HG03342 (cell line): ENCODE data around the gene TFEC.

ENCODE experiments used
- ATAC-seq: cut with Tn5 transposase; IDR thresholded peaks from one replicate; pipeline ENCODE4 v1.9.1; 2021; ENCODE audit warnings: mild to moderate bottlenecking, moderate library complexity; ENCODE audit not compliant: unreplicated experiment

TFEC gene

DNA sequence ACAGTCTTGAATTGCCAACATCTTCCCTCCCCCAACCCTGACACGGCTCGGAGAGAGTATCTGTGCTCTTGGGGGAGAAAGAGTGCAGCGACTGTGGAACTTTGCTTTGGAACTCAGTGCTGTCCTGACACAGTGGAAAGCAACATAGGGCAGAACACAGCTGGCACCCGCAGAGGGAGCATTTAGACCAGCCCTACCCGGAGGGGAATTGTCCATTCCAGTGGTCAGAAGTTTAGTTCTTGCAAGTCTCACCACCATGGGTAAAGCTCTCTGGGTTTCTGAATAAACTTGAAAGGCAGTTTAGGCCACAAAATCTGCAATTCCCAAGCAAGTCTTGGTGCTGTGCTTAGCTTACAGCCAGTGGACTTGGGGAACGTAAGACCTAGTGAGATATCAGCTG, 34.9 kb downstream of the TFEC start:
- no peak for ATAC-seq

GRCh38 chr7:115988401-115988800, 42.2 kb downstream of the TFEC start:
- ATAC-seq, result no peak

DNA sequence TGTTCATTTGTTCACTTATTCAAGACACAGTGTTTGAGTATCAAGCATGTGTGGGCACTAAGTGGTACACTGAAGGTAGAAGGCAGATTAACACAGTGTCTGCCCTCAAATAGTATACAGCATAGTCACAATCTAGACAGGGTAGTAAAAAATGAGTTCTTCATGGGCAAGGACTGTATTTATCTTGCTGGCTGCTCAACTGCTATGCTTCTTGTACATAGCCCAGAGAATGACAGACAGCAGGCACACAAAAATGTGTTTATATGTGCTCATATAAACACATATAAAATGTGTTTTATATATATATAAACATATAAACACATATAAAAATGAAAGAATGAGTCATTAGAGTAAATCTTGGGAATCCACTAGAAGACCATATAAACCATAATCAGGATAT, 43.1 kb downstream of the TFEC start:
- ATAC-seq, result no peak

- ATAC-seq, result no peak
These were observed 46.5 kb downstream of the TFEC start for GRCh38 chr7:115984105-115984504.

GRCh38 chr7:115980159-115980558, 50.4 kb downstream of the TFEC start:
- no peak for ATAC-seq

DNA sequence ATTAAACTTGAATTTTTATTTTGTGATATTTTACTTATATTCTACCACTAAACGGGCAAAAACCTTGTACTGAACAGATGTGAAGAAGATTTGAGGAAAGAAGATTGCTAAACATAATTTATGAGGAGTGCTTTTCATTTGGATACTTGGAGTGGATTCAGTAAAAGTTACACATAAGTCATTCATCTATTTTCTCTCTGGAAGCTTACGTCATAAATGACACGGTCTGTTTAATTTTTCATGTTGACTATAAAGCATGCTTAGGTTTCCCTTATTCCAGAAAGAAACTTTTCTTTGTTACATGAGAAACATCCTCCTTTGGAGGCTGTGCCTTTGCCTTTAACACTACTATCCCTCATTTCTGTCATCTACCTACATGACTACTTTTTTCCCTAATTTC, 53.9 kb downstream of the TFEC start:
- no peak for ATAC-seq

DNA sequence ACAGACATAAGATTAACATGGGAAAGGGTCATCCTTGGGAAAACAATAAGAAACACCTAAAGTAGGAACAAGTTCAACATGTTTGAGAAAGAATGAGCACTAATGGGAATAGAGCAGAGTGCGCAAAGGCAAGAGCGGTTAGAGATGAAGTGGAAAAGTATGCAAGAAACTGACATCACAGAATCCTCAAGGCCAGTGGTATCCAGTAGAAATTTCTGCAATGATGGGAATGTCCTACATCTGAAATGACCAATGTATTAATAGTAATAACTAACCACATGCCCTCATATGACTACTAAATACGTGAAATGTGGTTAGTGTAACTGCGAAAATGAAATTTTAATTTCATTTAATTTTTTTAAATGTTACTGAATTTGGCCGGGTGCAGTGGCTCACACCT, 54.8 kb downstream of the TFEC start:
- ATAC-seq, result no peak

- ATAC-seq, result no peak
These were observed 57.2 kb downstream of the TFEC start for GRCh38 chr7:115973406-115973805.

DNA sequence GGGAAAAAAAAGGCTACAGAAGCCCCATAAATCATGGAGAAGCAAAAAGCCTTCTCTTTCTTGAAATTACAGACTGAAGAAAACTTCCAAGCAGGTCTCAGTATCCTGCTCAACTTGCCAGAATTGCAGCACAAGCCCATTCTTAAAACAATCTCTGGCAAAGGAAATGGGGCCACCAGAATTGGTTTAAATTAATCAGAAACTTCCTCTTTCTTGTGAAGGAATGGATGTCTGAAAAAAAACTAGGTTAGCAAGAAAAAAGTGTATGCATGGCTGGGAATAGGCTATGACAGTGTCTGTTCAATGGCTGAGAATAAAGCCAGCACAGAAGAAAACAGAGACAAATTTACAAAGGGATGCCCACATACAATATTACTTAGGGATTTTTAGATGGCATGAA, 59.1 kb downstream of the TFEC start:
- no peak for ATAC-seq

DNA sequence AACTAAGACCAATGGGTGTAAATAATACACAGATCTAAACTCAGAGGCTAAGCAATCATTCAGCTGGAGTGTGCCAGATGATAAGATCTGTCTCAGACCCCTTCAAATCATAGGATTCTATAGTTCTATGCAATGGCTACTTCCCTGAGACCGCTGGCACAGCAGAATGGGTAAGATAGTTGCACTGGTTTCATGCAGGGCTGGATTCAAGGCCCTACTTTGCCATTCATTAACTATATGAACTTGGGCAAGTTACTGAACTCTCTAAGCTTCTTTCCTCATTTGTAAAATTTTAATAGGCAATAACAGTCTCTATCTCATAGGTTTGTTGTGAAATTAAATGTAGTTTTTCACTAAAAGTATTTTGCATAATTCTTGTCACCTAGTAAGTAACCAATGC, 62.0 kb downstream of the TFEC start:
- ATAC-seq, result no peak

DNA sequence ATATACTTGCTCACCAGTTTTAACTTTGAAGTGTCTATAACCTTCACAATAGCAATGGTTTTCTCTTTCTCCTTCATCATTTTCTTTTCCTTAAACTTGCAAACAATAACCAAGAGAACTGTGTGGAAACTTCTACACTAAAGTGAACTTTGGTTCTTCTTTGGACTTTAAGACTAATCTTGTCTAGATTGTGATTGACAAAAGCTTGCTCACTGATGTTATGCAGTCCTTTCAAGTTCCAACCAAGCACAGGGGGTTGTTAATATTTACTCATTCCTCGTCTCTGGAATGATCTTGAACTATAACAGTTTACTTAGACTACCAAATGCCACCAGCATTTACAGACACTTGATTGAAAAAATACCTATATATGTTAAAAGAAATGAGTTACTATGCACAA, 62.4 kb downstream of the TFEC start:
- no peak for ATAC-seq

GRCh38 chr7:115965796-115966475, 64.6 kb downstream of the TFEC start:
- no peak for ATAC-seq

DNA sequence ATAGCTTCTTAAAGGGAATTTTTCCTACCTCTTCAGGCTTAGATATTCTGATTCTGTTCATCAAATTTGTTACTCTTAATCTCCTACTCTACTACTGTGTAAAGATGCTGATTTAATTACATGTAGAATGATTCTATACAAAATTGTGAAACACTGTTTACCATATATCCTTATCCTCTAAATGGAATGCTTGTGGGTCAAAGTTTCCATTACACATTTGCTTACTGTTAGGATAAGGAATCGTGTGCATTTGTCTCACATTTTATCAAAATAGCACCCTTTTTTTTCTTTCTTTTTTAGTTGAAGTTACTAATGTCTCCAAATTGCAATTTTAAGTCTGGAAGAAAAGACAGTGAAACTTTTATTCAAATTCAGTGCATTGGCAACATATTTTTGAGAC, 65.3 kb downstream of the TFEC start:
- no peak for ATAC-seq

- no peak for ATAC-seq
These were observed 65.8 kb downstream of the TFEC start for GRCh38 chr7:115964799-115965198.

DNA sequence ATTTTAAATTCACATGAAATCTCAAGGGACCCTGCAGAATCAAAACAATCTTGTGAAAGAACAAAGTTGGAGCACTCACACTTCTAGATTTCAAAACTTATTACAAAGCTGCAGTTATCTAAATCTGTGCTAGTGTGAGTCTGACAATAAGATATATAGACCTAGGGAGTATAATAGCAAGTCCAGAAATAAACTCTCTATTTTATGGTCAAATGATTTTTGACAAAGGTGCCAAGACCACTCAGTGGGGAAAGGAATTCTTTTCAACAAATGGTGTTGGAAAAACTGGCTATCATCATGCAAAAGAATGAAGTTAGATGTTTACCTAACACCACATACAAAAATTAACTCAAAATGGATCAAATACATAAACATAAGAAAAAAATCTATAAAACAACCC, 68.2 kb downstream of the TFEC start:
- ATAC-seq, result no peak

DNA sequence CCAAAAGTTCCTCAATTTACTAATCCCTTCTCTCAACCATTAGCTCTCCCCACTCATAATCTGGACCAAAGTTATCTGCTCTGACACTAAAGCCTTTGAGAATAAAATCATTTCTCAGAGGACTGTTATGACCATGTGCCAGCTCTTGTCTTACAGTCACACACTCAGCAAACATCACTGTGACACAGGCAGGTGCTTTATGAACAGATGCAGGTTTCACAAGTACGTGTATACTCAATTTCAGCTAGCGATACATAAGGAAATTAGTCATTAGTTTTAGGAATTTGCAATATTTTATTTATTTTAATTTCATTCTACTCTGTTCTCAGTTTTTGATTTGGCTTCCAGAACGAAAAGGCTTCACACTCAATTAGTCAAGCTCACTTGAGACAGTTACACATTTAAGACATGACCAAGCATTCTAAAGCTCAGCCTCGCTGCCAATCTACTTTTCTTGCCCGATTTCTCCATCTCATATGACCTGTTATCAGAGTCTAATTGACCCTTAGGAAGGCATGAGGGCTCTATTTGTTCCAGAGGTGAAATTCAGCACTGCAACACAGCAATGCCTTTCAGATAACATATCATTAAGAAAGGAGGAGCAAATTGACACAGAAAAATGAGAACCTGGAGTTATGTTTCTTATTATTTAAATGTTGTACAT, 76.8 kb downstream of the TFEC start:
- no peak for ATAC-seq

GRCh38 chr7:115952832-115953231, 77.7 kb downstream of the TFEC start:
- ATAC-seq, result no peak

- ATAC-seq, result no peak
These were observed 79.0 kb downstream of the TFEC start for GRCh38 chr7:115951547-115951946.

- ATAC-seq, result no peak
These were observed 88.8 kb downstream of the TFEC start for GRCh38 chr7:115941703-115942268.

GRCh38 chr7:115940460-115941060, 90.0 kb downstream of the TFEC start:
- ATAC-seq, result no peak

DNA sequence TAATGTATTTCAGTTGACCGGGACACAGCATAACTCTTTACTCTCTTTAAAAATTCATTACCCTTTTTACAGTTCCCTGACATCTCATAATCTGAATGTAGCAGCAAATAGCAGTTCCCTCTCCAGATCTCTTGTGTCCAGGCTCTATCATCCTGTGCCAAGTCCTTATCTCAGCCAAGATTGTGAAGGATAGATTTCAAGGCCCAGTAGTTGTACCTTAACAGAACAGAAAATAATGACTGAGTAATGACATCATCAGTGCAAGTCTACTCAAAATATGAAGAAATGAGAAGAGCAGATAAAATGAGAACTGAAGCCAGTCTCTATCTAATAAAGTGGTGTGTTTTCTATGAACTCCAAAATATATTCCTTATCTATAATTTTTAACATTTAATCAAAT, 92.6 kb downstream of the TFEC start:
- ATAC-seq, result no peak

GRCh38 chr7:115933471-115933870, 97.1 kb downstream of the TFEC start:
- ATAC-seq, result no peak
